Activated naive CD8-positive, alpha-beta T cell (primary cell): ENCODE measurements around the gene ARID3B.

Experiments used
- H3K27ac Mint-ChIP-seq: one replicate; pipeline ENCODE4 v1.8.0; 2021; ENCODE audit warnings: mixed read lengths
- H3K27me3 Mint-ChIP-seq: one replicate; pipeline ENCODE4 v1.8.0; 2021; ENCODE audit warnings: mixed read lengths
- H3K36me3 Mint-ChIP-seq: one replicate; pipeline ENCODE4 v1.8.0; 2021; ENCODE audit warnings: mixed read lengths
- H3K4me1 Mint-ChIP-seq: one replicate; pipeline ENCODE4 v1.8.0; 2021; ENCODE audit warnings: low read depth, mixed read lengths
- H3K4me3 Mint-ChIP-seq: one replicate; pipeline ENCODE4 v1.8.0; 2021; ENCODE audit warnings: mild to moderate bottlenecking, mixed read lengths
- H3K9me3 Mint-ChIP-seq: one replicate; pipeline ENCODE4 v1.8.0; 2021; ENCODE audit warnings: low read depth, mixed read lengths

The ARID3B gene

GRCh38 chr15:74543583-74543982, 2.6 kb downstream of the ARID3B start:
- peaks cover 10% of the 10 kb centered on the region for H3K36me3 Mint-ChIP-seq
- H3K4me1 Mint-ChIP-seq = peaks cover 74% of the 10 kb centered on the region
- peak overlapping the region; percentile 72 for H3K27ac Mint-ChIP-seq
- no peaks in the 10 kb centered on the region for H3K9me3 Mint-ChIP-seq
- peak overlapping the region; percentile 63 for H3K4me3 Mint-ChIP-seq
- no peaks in the 10 kb centered on the region for H3K27me3 Mint-ChIP-seq

GRCh38 chr15:74545086-74545485, 4.1 kb downstream of the ARID3B start:
- peaks cover 13% of the 10 kb centered on the region for H3K36me3 Mint-ChIP-seq
- no peaks in the 10 kb centered on the region for H3K27me3 Mint-ChIP-seq
- peak overlapping the region; percentile 10 for H3K27ac Mint-ChIP-seq
- peak overlapping the region; percentile 70 for H3K4me3 Mint-ChIP-seq
- H3K9me3 Mint-ChIP-seq = no peaks in the 10 kb centered on the region
- peaks cover 81% of the 10 kb centered on the region for H3K4me1 Mint-ChIP-seq

GRCh38 chr15:74545776-74546656, 5.0 kb downstream of the ARID3B start:
- peaks cover 80% of the 10 kb centered on the region for H3K4me1 Mint-ChIP-seq
- H3K27me3 Mint-ChIP-seq = no peaks in the 10 kb centered on the region
- peak overlapping the region; percentile 92 for H3K27ac Mint-ChIP-seq
- H3K4me3 Mint-ChIP-seq = peak overlapping the region; percentile 70
- H3K9me3 Mint-ChIP-seq = no peaks in the 10 kb centered on the region
- H3K36me3 Mint-ChIP-seq = peaks cover 13% of the 10 kb centered on the region

- Mint-ChIP-seq H3K4me1 (peaks cover 80% of the 10 kb centered on the region), H3K9me3 (no peaks in the 10 kb centered on the region), H3K27ac (no peak overlapping the region), H3K36me3 (peaks cover 21% of the 10 kb centered on the region), H3K4me3 (no peak overlapping the region), H3K27me3 (no peaks in the 10 kb centered on the region)
Measured at GRCh38 chr15:74547616-74548015, 6.6 kb downstream of the ARID3B start.

- Mint-ChIP-seq H3K9me3 (no peaks in the 10 kb centered on the region), H3K36me3 (peaks cover 24% of the 10 kb centered on the region)
Measured at GRCh38 chr15:74548241-74548640, 7.2 kb downstream of the ARID3B start.

GRCh38 chr15:74549816-74550215, 8.8 kb downstream of the ARID3B start:
- H3K4me1 Mint-ChIP-seq = peaks cover 75% of the 10 kb centered on the region
- peaks cover 22% of the 10 kb centered on the region for H3K36me3 Mint-ChIP-seq
- no peak overlapping the region for H3K27ac Mint-ChIP-seq
- H3K9me3 Mint-ChIP-seq = no peaks in the 10 kb centered on the region
- no peaks in the 10 kb centered on the region for H3K27me3 Mint-ChIP-seq
- no peak overlapping the region for H3K4me3 Mint-ChIP-seq

More at GRCh38 chr15:74548241-74548640, 7.2 kb downstream of the ARID3B start:
- Mint-ChIP-seq H3K4me3 (no peak overlapping the region), H3K4me1 (peaks cover 80% of the 10 kb centered on the region), H3K27ac (no peak overlapping the region), H3K27me3 (no peaks in the 10 kb centered on the region)

- H3K36me3 Mint-ChIP-seq = peaks cover 23% of the 10 kb centered on the region
- no peaks in the 10 kb centered on the region for H3K9me3 Mint-ChIP-seq
- H3K4me3 Mint-ChIP-seq = no peak overlapping the region
- no peak overlapping the region for H3K27ac Mint-ChIP-seq
- H3K4me1 Mint-ChIP-seq = peaks cover 64% of the 10 kb centered on the region
- H3K27me3 Mint-ChIP-seq = no peaks in the 10 kb centered on the region
Measured at GRCh38 chr15:74551714-74552113, 10.7 kb downstream of the ARID3B start.

GRCh38 chr15:74552773-74553441, 11.9 kb downstream of the ARID3B start:
- H3K36me3 Mint-ChIP-seq = peaks cover 22% of the 10 kb centered on the region
- peaks cover 58% of the 10 kb centered on the region for H3K4me1 Mint-ChIP-seq
- peak overlapping the region; percentile 27 for H3K4me3 Mint-ChIP-seq
- H3K27ac Mint-ChIP-seq = peak overlapping the region; percentile 3
- H3K9me3 Mint-ChIP-seq = no peaks in the 10 kb centered on the region
- no peaks in the 10 kb centered on the region for H3K27me3 Mint-ChIP-seq

- H3K9me3 Mint-ChIP-seq = no peaks in the 10 kb centered on the region
- no peak overlapping the region for H3K4me3 Mint-ChIP-seq
- peaks cover 21% of the 10 kb centered on the region for H3K36me3 Mint-ChIP-seq
- no peak overlapping the region for H3K27ac Mint-ChIP-seq
- peaks cover 53% of the 10 kb centered on the region for H3K4me1 Mint-ChIP-seq
- H3K27me3 Mint-ChIP-seq = no peaks in the 10 kb centered on the region
Measured at GRCh38 chr15:74555192-74555591, 14.2 kb downstream of the ARID3B start.

GRCh38 chr15:74558706-74559105, 17.7 kb downstream of the ARID3B start:
- no peak overlapping the region for H3K27ac Mint-ChIP-seq
- H3K36me3 Mint-ChIP-seq = peaks cover 16% of the 10 kb centered on the region
- no peaks in the 10 kb centered on the region for H3K9me3 Mint-ChIP-seq
- no peak overlapping the region for H3K4me3 Mint-ChIP-seq
- H3K4me1 Mint-ChIP-seq = peaks cover 50% of the 10 kb centered on the region
- H3K27me3 Mint-ChIP-seq = no peaks in the 10 kb centered on the region

GRCh38 chr15:74563442-74563841, 22.4 kb downstream of the ARID3B start:
- no peak overlapping the region for H3K4me3 Mint-ChIP-seq
- H3K27me3 Mint-ChIP-seq = no peaks in the 10 kb centered on the region
- H3K36me3 Mint-ChIP-seq = peaks cover 13% of the 10 kb centered on the region
- no peak overlapping the region for H3K27ac Mint-ChIP-seq
- H3K4me1 Mint-ChIP-seq = peaks cover 63% of the 10 kb centered on the region
- H3K9me3 Mint-ChIP-seq = no peaks in the 10 kb centered on the region

GRCh38 chr15:74564182-74564581, 23.2 kb downstream of the ARID3B start:
- Mint-ChIP-seq H3K4me1 (peaks cover 58% of the 10 kb centered on the region), H3K4me3 (no peak overlapping the region), H3K9me3 (no peaks in the 10 kb centered on the region), H3K27me3 (no peaks in the 10 kb centered on the region), H3K27ac (no peak overlapping the region), H3K36me3 (peaks cover 13% of the 10 kb centered on the region)

- no peaks in the 10 kb centered on the region for H3K9me3 Mint-ChIP-seq
- no peaks in the 10 kb centered on the region for H3K27me3 Mint-ChIP-seq
- no peak overlapping the region for H3K4me3 Mint-ChIP-seq
- H3K27ac Mint-ChIP-seq = no peak overlapping the region
- H3K4me1 Mint-ChIP-seq = peaks cover 51% of the 10 kb centered on the region
- peaks cover 9% of the 10 kb centered on the region for H3K36me3 Mint-ChIP-seq
Measured at GRCh38 chr15:74565381-74566085, 24.5 kb downstream of the ARID3B start.

GRCh38 chr15:74568594-74568993, 27.6 kb downstream of the ARID3B start:
- Mint-ChIP-seq H3K4me1 (peaks cover 34% of the 10 kb centered on the region), H3K4me3 (no peak overlapping the region), H3K27ac (no peak overlapping the region), H3K36me3 (peaks cover 7% of the 10 kb centered on the region), H3K9me3 (no peaks in the 10 kb centered on the region), H3K27me3 (no peaks in the 10 kb centered on the region)

GRCh38 chr15:74569731-74570070, 28.7 kb downstream of the ARID3B start:
- Mint-ChIP-seq H3K27ac (no peak overlapping the region), H3K36me3 (peaks cover 9% of the 10 kb centered on the region)

More at GRCh38 chr15:74569731-74570070, 28.7 kb downstream of the ARID3B start:
- Mint-ChIP-seq H3K4me3 (no peak overlapping the region), H3K27me3 (no peaks in the 10 kb centered on the region), H3K4me1 (peaks cover 28% of the 10 kb centered on the region), H3K9me3 (no peaks in the 10 kb centered on the region)
